Heart right ventricle (tissue), 16 donors: ENCODE measurements around the gene SUMO1. TPM values are rescaled to one million over a fixed set of nuclear protein-coding genes. Genes with fewer than 3 reads are reported as not detected.
"Not testable (repeated sequence)": the region's sequence is repeated elsewhere in the genome, so short reads cannot be mapped to it uniquely, and the experiment has no call there.

Experiments
- ATAC-seq, 8 donors: fragments of 200-7000 bp; cut with Tn5 transposase; one replicate each; pipeline ENCODE4 v1.9.1; 2020; ENCODE audit warnings: mild to moderate bottlenecking in 8 of 8, moderate library complexity in 8 of 8, moderate number of reproducible peaks in 1 of 8
- DNase-seq, 2 donors: peaks; one replicate each; pipeline ENCODE4 v3.0.0-alpha.2; 2020
- H3K27ac ChIP-seq, 10 donors: fragments of 200-600 bp; sonication (generic) in 2 of 10; one replicate each; pipeline versions ENCODE4 v1.5.0 to v1.8.0; 2020 to 2022; ENCODE audit warnings: mild to moderate bottlenecking in 3 of 10
- H3K27me3 ChIP-seq, 7 donors: fragments of 200-600 bp; one replicate each; pipeline ENCODE4 v1.8.0; 2021 to 2022; ENCODE audit warnings: mild to moderate bottlenecking in 2 of 7
- H3K36me3 ChIP-seq, 9 donors: fragments of 200-600 bp; sonication (generic) in 1 of 9; one replicate each; pipeline versions ENCODE4 v1.5.0 to v1.8.0; 2020 to 2022; ENCODE audit warnings: mild to moderate bottlenecking in 2 of 9
- H3K4me1 ChIP-seq, 9 donors: fragments of 200-600 bp; sonication (generic) in 1 of 9; one replicate each; pipeline versions ENCODE4 v1.5.0 to v1.8.0; 2020 to 2022; ENCODE audit warnings: mild to moderate bottlenecking in 4 of 9
- H3K4me3 ChIP-seq, 10 donors: fragments of 200-600 bp; sonication (generic) in 2 of 10; one replicate each; pipeline versions ENCODE4 v1.5.0 to v1.8.0; 2020 to 2022; ENCODE audit warnings: mild to moderate bottlenecking in 7 of 10, moderate library complexity in 2 of 10
- H3K9me3 ChIP-seq, 11 donors: fragments of 200-600 bp in 10 of 11; sonication (generic) in 2 of 11; one replicate each; pipeline versions ENCODE4 v1.5.0 to v1.8.0; 2013 to 2022; ENCODE audit warnings: mild to moderate bottlenecking in 2 of 11, control low read depth in 1 of 11, moderate library complexity in 1 of 11
- CTCF ChIP-seq, 9 donors: fragments of 200-600 bp; sonication (generic) in 2 of 9; IDR thresholded peaks; one replicate each; pipeline versions ENCODE4 v1.5.0 to v1.8.0; 2021 to 2022; ENCODE audit warnings: antibody characterized with exemption in 9 of 9, mild to moderate bottlenecking in 5 of 9, moderate library complexity in 1 of 9
- WGBS, 2 donors: extraction: QIAGEN DNeasy Blood & Tissue Kit; methylation state at CpG; one replicate each; pipeline ENCODE4 v1.1.7; 2013; ENCODE audit warnings: inconsistent platforms in 1 of 2; 5-methylcytosine and 5-hydroxymethylcytosine counted together
- intact Hi-C, 10 donors: fragments of 100-400 bp; cut with DNase I; formaldehyde crosslinking; loops; one replicate each; pipeline versions ENCODE4 v1.11.1 to v1.14.2; 2022
- polyA plus RNA-seq, 2 donors: library from polyadenylated mRNA; stranded (reverse); fragments of 200-250 nt; gene quantifications; one replicate each; pipeline ENCODE4 v1.2.3, GENCODE V29; 2013
- total RNA-seq, 10 donors: library from RNA; stranded (reverse); fragmentation: NEBNext Ultra II Directional in 3 of 10; extraction: Animal tissue kit (Norgen Biotek cat#: 25700) in 3 of 10; gene quantifications; one replicate each; pipeline versions ENCODE4 v1.2.1 to v1.2.4, GENCODE V29; 2021 to 2023
- donor health status: Arrhythmogenic right ventricular cardiomyopathy.
- donor health status: ischemic (EF 13 %, LVEDD 7.1; RV severe dilation, severe dysfunction).
- donor health status: healthy with polysubstance abuse.
- donor health status: DM: no; HTN: yes; CAD: no.
- donor health status: DM: no; HTN: no; CAD: no.
- donor health status: ischemic (EF 25% LVEDD 6.9; RV normal size, moderate dysfunction).
- donor health status: ischemic (EF 25% LVEDD 5.7; RV mildly dilated, moderate dysfunction).
- donor health status: healthy.
- donor health status: DM: yes; HTN: yes; CAD: no.
- donor health status: Ischemic cardiomyopathy.
- donor health status: ischemic (EF 35%, LVEDD 5.7; RV mildly dilated, moderate dysfunction).
- donor health status: nonischemic (EF 11% LVEDD 7.7; RV severe dilation, severe dysfunction).
- donor health status: DM: yes; HTN: yes; CAD: no.
- donor health status: PGD.
- donor health status: ischemic (EF 29% LVEDD 5.4; RV normal size, mild dysfunction).
- donor health status: nonischemic (EF 23%, LVEDD 6.1; RV moderate dilation, normal function).

The SUMO1 gene
- total and polyA plus RNA-seq, 12 donors = 62.2 to 72.8 (median 67.7) TPM

GRCh38 chr2:202249521-202250253, 11.3 kb upstream of the SUMO1 start:
- peaks cover 0 to 5% (median 0%) of the 10 kb centered on the region in 9 donors for H3K4me1 ChIP-seq

DNA sequence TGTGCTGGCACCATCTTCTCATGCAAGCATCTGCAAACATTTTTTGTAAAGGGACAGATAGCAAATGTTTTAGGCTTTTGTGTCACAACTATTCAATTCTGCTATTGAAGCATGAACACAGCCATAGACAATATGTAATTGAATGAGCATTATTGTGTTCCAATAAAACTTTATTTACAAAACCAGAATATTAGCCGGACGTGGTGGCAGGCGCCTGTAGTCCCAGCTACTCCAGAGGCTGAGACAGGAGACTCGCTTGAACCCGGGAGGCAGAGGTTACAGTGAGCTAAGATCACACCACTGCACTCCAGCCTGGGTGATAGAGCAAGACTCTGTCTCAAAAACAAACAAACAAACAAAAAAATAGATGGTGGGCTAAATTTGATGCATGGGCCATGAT, 9.3 kb upstream of the SUMO1 start:
- DNase-seq, ATAC-seq, H3K4me1 ChIP-seq, intact Hi-C loops, H3K9me3 ChIP-seq, H3K27ac ChIP-seq, H3K36me3 ChIP-seq, H3K27me3 ChIP-seq, H3K4me3 ChIP-seq: not testable (repeated sequence)
- WGBS, 2 donors = 96 to 98% methylated on average over 5 of the region's 5 CpGs

More at GRCh38 chr2:202249521-202250253, 11.3 kb upstream of the SUMO1 start:
- no peaks in the 10 kb centered on the region for H3K36me3 ChIP-seq
- peaks cover 0 to 5% (median 0%) of the 10 kb centered on the region in 11 donors for H3K9me3 ChIP-seq
- H3K27me3 ChIP-seq = no peaks in the 10 kb centered on the region
- ATAC-seq = peak in 4 of 8 donors; percentile 47 to 77 (median 68)
- DNase-seq = peak in 1 of 2 donors; percentile 11
- no peak for TF ChIP-seq CTCF (IDR thresholded peaks at IDR 0.05)
- peak overlapping the region in 4 of 10 donors; percentile 16 to 55 (median 36) for H3K27ac ChIP-seq
- no peak overlapping the region for H3K4me3 ChIP-seq
- WGBS, 2 donors = 54 to 61% methylated on average over 10 of the region's 10 CpGs
- intact Hi-C loops = no loop called here

DNA sequence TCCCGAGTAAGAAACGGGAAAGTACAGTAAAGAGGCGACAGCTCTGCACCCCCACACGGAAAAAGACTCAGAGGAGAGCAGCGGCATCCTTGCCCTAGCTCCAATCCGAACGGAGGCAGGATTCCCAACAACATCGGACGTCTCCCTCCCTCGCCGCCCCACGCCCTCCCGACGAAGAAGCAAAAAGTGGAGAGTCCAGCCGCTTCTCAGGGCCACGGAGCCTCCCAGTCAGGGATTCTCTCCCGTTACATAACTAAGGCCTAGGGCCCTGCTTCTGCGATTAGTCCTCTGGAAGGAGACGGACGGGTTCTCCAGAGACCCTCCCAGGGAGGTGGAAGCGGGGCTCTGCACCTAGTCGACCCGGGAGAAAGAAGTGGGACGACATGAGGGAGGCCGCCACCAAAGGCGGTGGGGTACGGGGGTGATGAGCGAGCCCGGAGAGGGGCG, 587 bp downstream of the SUMO1 start:
- Histone ChIP-seq H3K4me3 (peak overlapping the region; percentile 62 to 99 (median 93)), H3K27me3 (no peaks in the 10 kb centered on the region), H3K36me3 (peaks cover 0 to 8% (median 0%) of the 10 kb centered on the region in 9 donors), H3K4me1 (peaks cover 3 to 49% (median 30%) of the 10 kb centered on the region in 9 donors), H3K9me3 (no peaks in the 10 kb centered on the region), H3K27ac (peak overlapping the region; percentile 44 to 95 (median 91))
- 0% methylated on average over 30 of the region's 30 CpGs for WGBS, 2 donors
- peak in 1 of 2 donors; percentile 28 for DNase-seq
- no peak for TF ChIP-seq CTCF (IDR thresholded peaks at IDR 0.05)
- peak; percentile 35 to 78 (median 53) for ATAC-seq
- intact Hi-C loops = loop anchor here in 1 of 10 donors (2.0 kb wide), 1 partner anchor 27 kb away; the partner anchor contains the start of gene NOP58

- peak in 2 of 8 donors; percentile 20 to 33 for ATAC-seq
- WGBS, 2 donors = 43 to 68% methylated on average over 1 of the region's 1 CpG
- TF ChIP-seq CTCF (IDR thresholded peaks at IDR 0.05) = no peak
Observed at GRCh38 chr2:202221873-202222272, 16.5 kb downstream of the SUMO1 start.

DNA sequence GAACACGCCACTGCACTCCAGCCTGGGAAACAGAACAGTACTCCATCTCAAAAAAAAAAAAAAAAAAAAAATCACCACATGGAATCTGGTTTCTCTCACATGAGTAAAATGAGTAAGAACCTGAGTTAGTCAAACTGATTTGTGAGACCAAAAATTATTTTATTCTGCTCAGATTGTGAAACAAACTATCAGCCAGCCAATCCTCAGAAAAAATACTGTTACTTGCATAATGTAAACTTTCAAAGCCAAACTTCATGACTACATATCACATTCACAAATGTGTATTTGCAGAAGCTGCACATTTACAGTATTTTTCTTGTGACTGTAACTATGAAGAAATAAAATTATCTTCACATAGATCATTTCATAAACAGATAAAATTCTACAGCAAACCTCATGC, 23.2 kb downstream of the SUMO1 start:
- H3K9me3 ChIP-seq = no peaks in the 10 kb centered on the region
- H3K36me3 ChIP-seq = peaks cover 0 to 97% (median 18%) of the 10 kb centered on the region in 9 donors
- ATAC-seq = no peak
- no peak overlapping the region for H3K27ac ChIP-seq
- 100% methylated on average over 1 of the region's 1 CpG for WGBS, 2 donors
- no peak for TF ChIP-seq CTCF (IDR thresholded peaks at IDR 0.05)
- no peaks in the 10 kb centered on the region for H3K4me1 ChIP-seq
- no peaks in the 10 kb centered on the region for H3K27me3 ChIP-seq
- intact Hi-C loops = no loop called here
- DNase-seq = no peak
- no peak overlapping the region for H3K4me3 ChIP-seq

More at GRCh38 chr2:202221873-202222272, 16.5 kb downstream of the SUMO1 start:
- no peak for DNase-seq
- peaks cover 0 to 63% (median 7%) of the 10 kb centered on the region in 9 donors for H3K36me3 ChIP-seq
- H3K9me3 ChIP-seq = no peaks in the 10 kb centered on the region
- peaks cover 0 to 34% (median 15%) of the 10 kb centered on the region in 9 donors for H3K4me1 ChIP-seq
- no peaks in the 10 kb centered on the region for H3K27me3 ChIP-seq
- H3K4me3 ChIP-seq = no peak overlapping the region
- H3K27ac ChIP-seq = no peak overlapping the region
- intact Hi-C loops = no loop called here
